Keratinocyte (primary cell): ENCODE data around the gene TMEM37. TPM values are rescaled to one million over a fixed set of nuclear protein-coding genes. Genes with fewer than 3 reads are reported as not detected.

Experiments
- DNase-seq: peaks from one replicate; pipeline ENCODE4 v3.0.0-alpha.2; 2011; ENCODE audit warnings: low read depth, missing footprints, low spot score
- FAIRE-seq: peaks from 2 replicates; lab custom pipeline; 2011; peaks lifted over from hg19 to GRCh38; lab: Jason Lieb, UNC
- H2AFZ ChIP-seq: 2 replicates; pipeline ENCODE4 v1.6.0; 2012; ENCODE audit warnings: low read length, control low read depth, inconsistent platforms; ENCODE audit not compliant: control insufficient read depth
- H3K27ac ChIP-seq: 2 replicates; pipeline ENCODE4 v1.5.1; 2011; ENCODE audit warnings: low read length; ENCODE audit not compliant: control insufficient read depth, insufficient read depth
- H3K27me3 ChIP-seq: 3 replicates; pipeline ENCODE4 v1.6.0; 2011; ENCODE audit warnings: low read length; ENCODE audit not compliant: control insufficient read depth, insufficient read depth; ENCODE audit errors: extremely low read depth
- H3K36me3 ChIP-seq, 2 experiments: 2 replicates in 1 of 2; 3 replicates in 1 of 2; pipeline ENCODE4 v1.5.1; 2011; ENCODE audit warnings: low read length in 2 of 2, mild to moderate bottlenecking in 1 of 2; ENCODE audit not compliant: control insufficient read depth in 2 of 2, insufficient read depth in 2 of 2; ENCODE audit errors: extremely low read depth in 1 of 2
- H3K4me1 ChIP-seq: 3 replicates; pipeline ENCODE4 v1.5.1; 2011; ENCODE audit warnings: low read length; ENCODE audit not compliant: control insufficient read depth, insufficient read depth; ENCODE audit errors: extremely low read depth
- H3K4me2 ChIP-seq: 3 replicates; pipeline ENCODE4 v1.6.0; 2011; ENCODE audit warnings: low read depth, low read length; ENCODE audit not compliant: control insufficient read depth, insufficient read depth; ENCODE audit errors: extremely low read depth
- H3K4me3 ChIP-seq, 3 experiments: fragments of 200-600 bp in 1 of 3; sonication (generic) in 1 of 3; 2 replicates in 2 of 3; 3 replicates in 1 of 3; pipeline ENCODE4 v1.5.1; 2011 to 2016; ENCODE audit warnings: low read length in 3 of 3, mild to moderate bottlenecking in 3 of 3, control low read depth in 2 of 3, inconsistent platforms in 1 of 3, low read depth in 1 of 3, mixed read lengths in 1 of 3, mixed run types in 1 of 3, moderate library complexity in 1 of 3; ENCODE audit not compliant: control insufficient read depth in 2 of 3, insufficient read depth in 2 of 3; ENCODE audit errors: extremely low read depth in 1 of 3
- H3K79me2 ChIP-seq: 2 replicates; pipeline ENCODE4 v1.6.0; 2012; ENCODE audit warnings: low read length; ENCODE audit not compliant: control insufficient read depth, insufficient read depth
- H3K9ac ChIP-seq: 3 replicates; pipeline ENCODE4 v1.6.0; 2011; ENCODE audit warnings: low read length; ENCODE audit not compliant: control insufficient read depth, insufficient read depth; ENCODE audit errors: extremely low read depth
- H3K9me1 ChIP-seq: 3 replicates; pipeline ENCODE4 v1.6.0; 2011; ENCODE audit warnings: low read length; ENCODE audit not compliant: control insufficient read depth, insufficient read depth; ENCODE audit errors: extremely low read depth
- H3K9me3 ChIP-seq: 2 replicates; pipeline ENCODE4 v1.5.1; 2012; ENCODE audit warnings: low read depth, low read length; ENCODE audit not compliant: control insufficient read depth
- H4K20me1 ChIP-seq: 3 replicates; pipeline ENCODE4 v1.6.0; 2011; ENCODE audit warnings: low read length; ENCODE audit not compliant: control insufficient read depth, insufficient read depth; ENCODE audit errors: extremely low read depth
- CTCF ChIP-seq, 3 experiments: IDR thresholded peaks in 1 of 3; conservative IDR thresholded peaks in 1 of 3; optimal IDR thresholded peaks in 1 of 3; 2 replicates in 2 of 3; 3 replicates in 1 of 3; pipeline versions ENCODE3 to v1.5.1; 2011; ENCODE audit warnings: low read length in 3 of 3, mild to moderate bottlenecking in 3 of 3, moderate library complexity in 2 of 3, control low read depth in 1 of 3, inconsistent platforms in 1 of 3; ENCODE audit not compliant: insufficient read depth in 2 of 3; ENCODE audit errors: extremely low read depth in 1 of 3
- EZH2 ChIP-seq: IDR thresholded peaks from one replicate; pipeline ENCODE4 v1.6.1; 2012; ENCODE audit warnings: inconsistent platforms, mild to moderate bottlenecking, low read length, moderate library complexity
- dilution Hi-C: fragments of 300-500 bp; cut with MboI; formaldehyde crosslinking; loops from one replicate; pipeline ENCODE4 v1.7.0; 2020; ENCODE audit warnings: low sequenced_read_pairs; ENCODE audit not compliant: extremely low pct_ligation_motif_present
- polyA plus RNA-seq, 5 experiments: library from polyadenylated mRNA; depleted of rRNA in 3 of 5; stranded (reverse) in 3 of 5; stranded (forward) in 1 of 5; unstranded in 1 of 5; fragments of >200 nt; gene quantifications; 1 replicate in 1 of 5; 2 replicates in 3 of 5; 3 replicates in 1 of 5; pipeline versions ENCODE4 v1.2.1 to v1.2.3, GENCODE V29; 2011 to 2012; ENCODE audit warnings: missing spikeins in 2 of 5, low read depth in 1 of 5, low replicate concordance in 1 of 5

The TMEM37 gene
- polyA plus RNA-seq, 1 donor (not counting 4 experiments of a cell fraction or from before 2014, with no cell fraction given), result 0.18 TPM

- TF ChIP-seq CTCF (optimal IDR thresholded peaks at IDR 0.05 in 1 of 3, IDR thresholded peaks at IDR 0.05 in 1 of 3, conservative IDR thresholded peaks at IDR 0.05 in 1 of 3; ENCODE audit: extremely low read depth in 1 of 3, insufficient read depth in 2 of 3, low read length in 3 of 3), result no peak
- TF ChIP-seq EZH2, result no peak
- Histone ChIP-seq H3K9ac (no peak overlapping the region), H3K27me3 (no peaks in the 10 kb centered on the region), H3K27ac (no peak overlapping the region), H3K4me3 (no peak overlapping the region), H3K9me3 (no peaks in the 10 kb centered on the region), H4K20me1 (no peaks in the 10 kb centered on the region), H3K4me2 (no peak overlapping the region), H3K4me1 (no peaks in the 10 kb centered on the region), H3K9me1 (no peaks in the 10 kb centered on the region), H3K79me2 (no peaks in the 10 kb centered on the region), H2AFZ (no peak overlapping the region), H3K36me3 (no peaks in the 10 kb centered on the region)
- FAIRE-seq (no peak), DNase-seq (no peak)
- dilution Hi-C loops, result no loop called here
Observed at GRCh38 chr2:119463990-119464389, 32.3 kb downstream of the TMEM37 start.

- no peak overlapping the region for H3K4me3 ChIP-seq
- H3K27ac ChIP-seq, result no peak overlapping the region
- TF ChIP-seq EZH2 (no peak), CTCF (optimal IDR thresholded peaks at IDR 0.05 in 1 of 3, IDR thresholded peaks at IDR 0.05 in 1 of 3, conservative IDR thresholded peaks at IDR 0.05 in 1 of 3; ENCODE audit: extremely low read depth in 1 of 3, insufficient read depth in 2 of 3, low read length in 3 of 3) (no peak)
- no peak overlapping the region for H3K4me2 ChIP-seq
- no peaks in the 10 kb centered on the region for H3K9me1 ChIP-seq
- FAIRE-seq (no peak), DNase-seq (no peak)
- H3K4me1 ChIP-seq, result no peaks in the 10 kb centered on the region
- dilution Hi-C loops, result no loop called here
- H3K79me2 ChIP-seq, result no peaks in the 10 kb centered on the region
- no peaks in the 10 kb centered on the region for H3K27me3 ChIP-seq
- H3K36me3 ChIP-seq, result no peaks in the 10 kb centered on the region
- H2AFZ ChIP-seq, result no peak overlapping the region
- no peaks in the 10 kb centered on the region for H3K9me3 ChIP-seq
- H4K20me1 ChIP-seq, result no peaks in the 10 kb centered on the region
- H3K9ac ChIP-seq, result no peak overlapping the region
Observed at GRCh38 chr2:119464981-119465380, 33.3 kb downstream of the TMEM37 start.
